HEK293 (cell line): ENCODE results near the gene GSTM1.

Experiments used
- CTCF ChIA-PET: fragments of 350-600 bp; formaldehyde crosslinking; extraction: SDS; loops from one replicate; lab custom pipeline; 2021; ENCODE audit warnings: antibody characterized with exemption; lab: Yijun Ruan, JAX
- POLR2A ChIA-PET: fragments of 300-600 bp; formaldehyde crosslinking; extraction: SDS; loops from one replicate; lab custom pipeline; 2020; ENCODE audit warnings: antibody characterized with exemption, inconsistent platforms; lab: Yijun Ruan, JAX
- H3K27ac ChIP-seq: fragments of 200-500 bp; sonication (Bioruptor generic); 2 replicates; pipeline ENCODE4 v1.5.1; 2014; ENCODE audit warnings: low read depth, low read length, control low read depth, inconsistent platforms; ENCODE audit errors: extremely low read depth
- H3K36me3 ChIP-seq, 2 experiments: fragments of 200-500 bp in 1 of 2; sonication (Bioruptor generic) in 1 of 2; 1 replicate in 1 of 2; 2 replicates in 1 of 2; pipeline ENCODE4 v1.5.1; 2014 to 2017; ENCODE audit warnings: inconsistent platforms in 2 of 2, low read length in 2 of 2; ENCODE audit not compliant: control insufficient read depth in 2 of 2, insufficient read depth in 1 of 2
- H3K4me1 ChIP-seq: fragments of 200-500 bp; sonication (Bioruptor generic); 2 replicates; pipeline ENCODE4 v1.5.1; 2014; ENCODE audit warnings: mild to moderate bottlenecking, low read length, inconsistent platforms; ENCODE audit not compliant: control insufficient read depth, insufficient read depth
- H3K4me3 ChIP-seq: 2 replicates; pipeline ENCODE4 v1.5.1; 2011; ENCODE audit warnings: low read depth, mild to moderate bottlenecking, control low read depth, low read length, moderate library complexity
- H3K9me3 ChIP-seq: fragments of 200-500 bp; sonication (Bioruptor generic); 2 replicates; pipeline ENCODE4 v1.5.1; 2014; ENCODE audit warnings: low read depth, low read length, inconsistent platforms; ENCODE audit not compliant: control insufficient read depth, insufficient read depth
- GFI1B ChIP-seq: fragments of 450-650 bp; formaldehyde crosslinking; IDR thresholded peaks from 2 replicates; pipeline ENCODE4 v1.5.1; 2016; ENCODE audit warnings: missing biosample characterization, missing genetic modification characterization
- GLIS1 ChIP-seq: fragments of 450-650 bp; formaldehyde crosslinking; IDR thresholded peaks from 2 replicates; pipeline ENCODE4 v1.5.1; 2016; ENCODE audit warnings: missing biosample characterization, missing genetic modification characterization
- KLF16 ChIP-seq: fragments of 450-650 bp; formaldehyde crosslinking; IDR thresholded peaks from 2 replicates; pipeline ENCODE4 v1.5.1; 2017; ENCODE audit warnings: missing biosample characterization, missing genetic modification characterization
- YY2 ChIP-seq: fragments of 450-650 bp; formaldehyde crosslinking; IDR thresholded peaks from 2 replicates; pipeline ENCODE4 v1.5.1; 2016; ENCODE audit warnings: missing biosample characterization, missing genetic modification characterization
- ZBTB1 ChIP-seq: fragments of 450-650 bp; formaldehyde crosslinking; IDR thresholded peaks from 2 replicates; pipeline ENCODE4 v1.5.1; 2016; ENCODE audit warnings: missing biosample characterization, missing genetic modification characterization
- ZFP37 ChIP-seq: fragments of 450-650 bp; formaldehyde crosslinking; IDR thresholded peaks from 2 replicates; pipeline ENCODE4 v1.5.1; 2016; ENCODE audit warnings: missing biosample characterization, missing genetic modification characterization
- ZNF114 ChIP-seq: fragments of 450-650 bp; formaldehyde crosslinking; IDR thresholded peaks from 2 replicates; pipeline ENCODE4 v1.5.0; 2017; ENCODE audit warnings: missing biosample characterization, missing genetic modification characterization
- ZNF211 ChIP-seq: fragments of 450-650 bp; formaldehyde crosslinking; IDR thresholded peaks from 2 replicates; pipeline ENCODE4 v1.5.1; 2016; ENCODE audit warnings: low read depth, missing biosample characterization, missing genetic modification characterization
- ZNF341 ChIP-seq: fragments of 450-650 bp; formaldehyde crosslinking; IDR thresholded peaks from 2 replicates; pipeline ENCODE4; 2016; ENCODE audit warnings: low read depth, missing biosample characterization, missing genetic modification characterization
- ZNF426 ChIP-seq: fragments of 450-650 bp; formaldehyde crosslinking; IDR thresholded peaks from 2 replicates; pipeline ENCODE4 v1.5.1; 2017; ENCODE audit warnings: missing biosample characterization, missing genetic modification characterization, mild to moderate bottlenecking, inconsistent platforms, moderate library complexity
- ZNF777 ChIP-seq: fragments of 450-650 bp; formaldehyde crosslinking; IDR thresholded peaks from 2 replicates; pipeline ENCODE4 v1.5.1; 2017; ENCODE audit warnings: missing biosample characterization, missing genetic modification characterization, borderline replicate concordance
- ZSCAN23 ChIP-seq: fragments of 450-650 bp; formaldehyde crosslinking; IDR thresholded peaks from 2 replicates; pipeline ENCODE4 v1.5.1; 2016; ENCODE audit warnings: missing biosample characterization, missing genetic modification characterization
- TF ChIP-seq, protein P1 (sequence below): fragments of 450-650 bp; formaldehyde crosslinking; IDR thresholded peaks from 2 replicates; pipeline ENCODE4; 2016; ENCODE audit warnings: missing biosample characterization, missing genetic modification characterization
- TF ChIP-seq, protein P2 (sequence below): fragments of 450-650 bp; formaldehyde crosslinking; IDR thresholded peaks from 2 replicates; pipeline ENCODE4 v1.5.1; 2016; ENCODE audit warnings: missing biosample characterization, missing genetic modification characterization
- TF ChIP-seq, protein P3 (sequence below): fragments of 450-650 bp; formaldehyde crosslinking; IDR thresholded peaks from 2 replicates; pipeline ENCODE4 v1.5.1; 2016; ENCODE audit warnings: missing biosample characterization, missing genetic modification characterization
- TF ChIP-seq, protein P4 (sequence below): fragments of 450-650 bp; formaldehyde crosslinking; IDR thresholded peaks from 2 replicates; pipeline ENCODE4 v1.5.1; 2016; ENCODE audit warnings: missing biosample characterization, missing genetic modification characterization
- TF ChIP-seq, protein P5 (sequence below): fragments of 450-650 bp; formaldehyde crosslinking; IDR thresholded peaks from 2 replicates; pipeline ENCODE4 v1.5.1; 2016; ENCODE audit warnings: missing biosample characterization, missing genetic modification characterization
- TF ChIP-seq, protein P6 (sequence below): fragments of 450-650 bp; formaldehyde crosslinking; IDR thresholded peaks from 2 replicates; pipeline ENCODE4 v1.5.1; 2016; ENCODE audit warnings: missing biosample characterization, missing genetic modification characterization, low read depth
- TF ChIP-seq, protein P7 (sequence below): fragments of 450-650 bp; formaldehyde crosslinking; IDR thresholded peaks from 2 replicates; pipeline ENCODE4 v1.5.1; 2016; ENCODE audit warnings: missing biosample characterization, missing genetic modification characterization

GSTM1 gene

DNA sequence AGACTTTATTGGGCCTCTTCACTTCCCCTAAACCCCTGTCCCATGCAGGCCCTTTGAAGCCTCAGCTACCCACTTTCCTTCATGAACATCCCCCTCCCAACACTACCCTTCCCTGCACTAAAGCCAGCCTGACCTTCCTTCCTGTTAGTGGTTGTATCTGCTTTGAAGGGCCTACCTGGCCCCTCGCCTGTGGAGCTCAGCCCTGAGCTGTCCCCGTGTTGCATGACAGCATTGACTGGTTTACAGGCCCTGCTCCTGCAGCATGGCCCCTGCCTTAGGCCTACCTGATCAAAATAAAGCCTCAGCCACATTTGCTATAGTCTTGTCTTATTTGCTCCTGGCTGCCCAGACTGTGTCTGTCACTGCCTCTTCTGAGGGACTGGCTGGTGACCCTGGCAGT, 26.2 kb upstream of the GSTM1 start:
- H3K4me1 ChIP-seq, result no peaks in the 10 kb centered on the region
- H3K36me3 ChIP-seq, result no peaks in the 10 kb centered on the region
- no peaks in the 10 kb centered on the region for H3K9me3 ChIP-seq
- POLR2A ChIA-PET, result no interaction called here
- no peak for TF ChIP-seq ZNF114 (tag by site-specific recombination)
- no peak for TF ChIP-seq ZNF211 (tag by site-specific recombination)
- no peak for TF ChIP-seq GFI1B
- TF ChIP-seq YY2 (tag by site-specific recombination), result no peak
- TF ChIP-seq, protein P1, sequence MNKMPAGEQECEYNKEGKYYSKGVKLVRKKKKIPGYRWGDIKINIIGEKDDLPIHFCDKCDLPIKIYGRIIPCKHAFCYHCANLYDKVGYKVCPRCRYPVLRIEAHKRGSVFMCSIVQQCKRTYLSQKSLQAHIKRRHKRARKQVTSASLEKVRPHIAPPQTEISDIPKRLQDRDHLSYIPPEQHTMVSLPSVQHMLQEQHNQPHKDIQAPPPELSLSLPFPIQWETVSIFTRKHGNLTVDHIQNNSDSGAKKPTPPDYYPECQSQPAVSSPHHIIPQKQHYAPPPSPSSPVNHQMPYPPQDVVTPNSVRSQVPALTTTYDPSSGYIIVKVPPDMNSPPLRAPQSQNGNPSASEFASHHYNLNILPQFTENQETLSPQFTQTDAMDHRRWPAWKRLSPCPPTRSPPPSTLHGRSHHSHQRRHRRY (tag by site-specific recombination), result no peak
- TF ChIP-seq, protein P2, sequence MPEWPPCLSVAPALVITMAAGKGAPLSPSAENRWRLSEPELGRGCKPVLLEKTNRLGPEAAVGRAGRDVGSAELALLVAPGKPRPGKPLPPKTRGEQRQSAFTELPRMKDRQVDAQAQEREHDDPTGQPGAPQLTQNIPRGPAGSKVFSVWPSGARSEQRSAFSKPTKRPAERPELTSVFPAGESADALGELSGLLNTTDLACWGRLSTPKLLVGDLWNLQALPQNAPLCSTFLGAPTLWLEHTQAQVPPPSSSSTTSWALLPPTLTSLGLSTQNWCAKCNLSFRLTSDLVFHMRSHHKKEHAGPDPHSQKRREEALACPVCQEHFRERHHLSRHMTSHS, result no peak
- no peak for TF ChIP-seq ZBTB1 (tag by site-specific recombination)
- no peak for TF ChIP-seq ZFP37 (tag by site-specific recombination)
- TF ChIP-seq, protein P3, sequence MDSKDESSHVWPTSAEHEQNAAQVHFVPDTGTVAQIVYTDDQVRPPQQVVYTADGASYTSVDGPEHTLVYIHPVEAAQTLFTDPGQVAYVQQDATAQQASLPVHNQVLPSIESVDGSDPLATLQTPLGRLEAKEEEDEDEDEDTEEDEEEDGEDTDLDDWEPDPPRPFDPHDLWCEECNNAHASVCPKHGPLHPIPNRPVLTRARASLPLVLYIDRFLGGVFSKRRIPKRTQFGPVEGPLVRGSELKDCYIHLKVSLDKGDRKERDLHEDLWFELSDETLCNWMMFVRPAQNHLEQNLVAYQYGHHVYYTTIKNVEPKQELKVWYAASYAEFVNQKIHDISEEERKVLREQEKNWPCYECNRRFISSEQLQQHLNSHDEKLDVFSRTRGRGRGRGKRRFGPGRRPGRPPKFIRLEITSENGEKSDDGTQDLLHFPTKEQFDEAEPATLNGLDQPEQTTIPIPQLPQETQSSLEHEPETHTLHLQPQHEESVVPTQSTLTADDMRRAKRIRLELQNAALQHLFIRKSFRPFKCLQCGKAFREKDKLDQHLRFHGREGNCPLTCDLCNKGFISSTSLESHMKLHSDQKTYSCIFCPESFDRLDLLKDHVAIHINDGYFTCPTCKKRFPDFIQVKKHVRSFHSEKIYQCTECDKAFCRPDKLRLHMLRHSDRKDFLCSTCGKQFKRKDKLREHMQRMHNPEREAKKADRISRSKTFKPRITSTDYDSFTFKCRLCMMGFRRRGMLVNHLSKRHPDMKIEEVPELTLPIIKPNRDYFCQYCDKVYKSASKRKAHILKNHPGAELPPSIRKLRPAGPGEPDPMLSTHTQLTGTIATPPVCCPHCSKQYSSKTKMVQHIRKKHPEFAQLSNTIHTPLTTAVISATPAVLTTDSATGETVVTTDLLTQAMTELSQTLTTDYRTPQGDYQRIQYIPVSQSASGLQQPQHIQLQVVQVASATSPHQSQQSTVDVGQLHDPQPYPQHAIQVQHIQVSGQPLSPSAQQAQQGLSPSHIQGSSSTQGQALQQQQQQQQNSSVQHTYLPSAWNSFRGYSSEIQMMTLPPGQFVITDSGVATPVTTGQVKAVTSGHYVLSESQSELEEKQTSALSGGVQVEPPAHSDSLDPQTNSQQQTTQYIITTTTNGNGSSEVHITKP, result no peak
- no peak for TF ChIP-seq KLF16 (tag by site-specific recombination)
- TF ChIP-seq ZNF341 (tag by site-specific recombination), result no peak
- TF ChIP-seq ZSCAN23 (tag by site-specific recombination), result no peak
- TF ChIP-seq, protein P4, sequence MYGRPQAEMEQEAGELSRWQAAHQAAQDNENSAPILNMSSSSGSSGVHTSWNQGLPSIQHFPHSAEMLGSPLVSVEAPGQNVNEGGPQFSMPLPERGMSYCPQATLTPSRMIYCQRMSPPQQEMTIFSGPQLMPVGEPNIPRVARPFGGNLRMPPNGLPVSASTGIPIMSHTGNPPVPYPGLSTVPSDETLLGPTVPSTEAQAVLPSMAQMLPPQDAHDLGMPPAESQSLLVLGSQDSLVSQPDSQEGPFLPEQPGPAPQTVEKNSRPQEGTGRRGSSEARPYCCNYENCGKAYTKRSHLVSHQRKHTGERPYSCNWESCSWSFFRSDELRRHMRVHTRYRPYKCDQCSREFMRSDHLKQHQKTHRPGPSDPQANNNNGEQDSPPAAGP (tag by site-specific recombination), result no peak
- TF ChIP-seq, protein P5, sequence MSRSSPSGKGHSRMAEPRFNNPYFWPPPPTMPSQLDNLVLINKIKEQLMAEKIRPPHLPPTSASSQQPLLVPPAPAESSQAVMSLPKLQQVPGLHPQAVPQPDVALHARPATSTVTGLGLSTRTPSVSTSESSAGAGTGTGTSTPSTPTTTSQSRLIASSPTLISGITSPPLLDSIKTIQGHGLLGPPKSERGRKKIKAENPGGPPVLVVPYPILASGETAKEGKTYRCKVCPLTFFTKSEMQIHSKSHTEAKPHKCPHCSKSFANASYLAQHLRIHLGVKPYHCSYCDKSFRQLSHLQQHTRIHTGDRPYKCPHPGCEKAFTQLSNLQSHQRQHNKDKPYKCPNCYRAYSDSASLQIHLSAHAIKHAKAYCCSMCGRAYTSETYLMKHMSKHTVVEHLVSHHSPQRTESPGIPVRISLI, result no peak
- TF ChIP-seq, protein P6, sequence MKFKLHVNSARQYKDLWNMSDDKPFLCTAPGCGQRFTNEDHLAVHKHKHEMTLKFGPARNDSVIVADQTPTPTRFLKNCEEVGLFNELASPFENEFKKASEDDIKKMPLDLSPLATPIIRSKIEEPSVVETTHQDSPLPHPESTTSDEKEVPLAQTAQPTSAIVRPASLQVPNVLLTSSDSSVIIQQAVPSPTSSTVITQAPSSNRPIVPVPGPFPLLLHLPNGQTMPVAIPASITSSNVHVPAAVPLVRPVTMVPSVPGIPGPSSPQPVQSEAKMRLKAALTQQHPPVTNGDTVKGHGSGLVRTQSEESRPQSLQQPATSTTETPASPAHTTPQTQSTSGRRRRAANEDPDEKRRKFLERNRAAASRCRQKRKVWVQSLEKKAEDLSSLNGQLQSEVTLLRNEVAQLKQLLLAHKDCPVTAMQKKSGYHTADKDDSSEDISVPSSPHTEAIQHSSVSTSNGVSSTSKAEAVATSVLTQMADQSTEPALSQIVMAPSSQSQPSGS, result no peak
- TF ChIP-seq GLIS1, result no peak
- TF ChIP-seq ZNF777 (tag by site-specific recombination), result no peak
- no peak for TF ChIP-seq ZNF426 (tag by site-specific recombination)
- TF ChIP-seq, protein P7, sequence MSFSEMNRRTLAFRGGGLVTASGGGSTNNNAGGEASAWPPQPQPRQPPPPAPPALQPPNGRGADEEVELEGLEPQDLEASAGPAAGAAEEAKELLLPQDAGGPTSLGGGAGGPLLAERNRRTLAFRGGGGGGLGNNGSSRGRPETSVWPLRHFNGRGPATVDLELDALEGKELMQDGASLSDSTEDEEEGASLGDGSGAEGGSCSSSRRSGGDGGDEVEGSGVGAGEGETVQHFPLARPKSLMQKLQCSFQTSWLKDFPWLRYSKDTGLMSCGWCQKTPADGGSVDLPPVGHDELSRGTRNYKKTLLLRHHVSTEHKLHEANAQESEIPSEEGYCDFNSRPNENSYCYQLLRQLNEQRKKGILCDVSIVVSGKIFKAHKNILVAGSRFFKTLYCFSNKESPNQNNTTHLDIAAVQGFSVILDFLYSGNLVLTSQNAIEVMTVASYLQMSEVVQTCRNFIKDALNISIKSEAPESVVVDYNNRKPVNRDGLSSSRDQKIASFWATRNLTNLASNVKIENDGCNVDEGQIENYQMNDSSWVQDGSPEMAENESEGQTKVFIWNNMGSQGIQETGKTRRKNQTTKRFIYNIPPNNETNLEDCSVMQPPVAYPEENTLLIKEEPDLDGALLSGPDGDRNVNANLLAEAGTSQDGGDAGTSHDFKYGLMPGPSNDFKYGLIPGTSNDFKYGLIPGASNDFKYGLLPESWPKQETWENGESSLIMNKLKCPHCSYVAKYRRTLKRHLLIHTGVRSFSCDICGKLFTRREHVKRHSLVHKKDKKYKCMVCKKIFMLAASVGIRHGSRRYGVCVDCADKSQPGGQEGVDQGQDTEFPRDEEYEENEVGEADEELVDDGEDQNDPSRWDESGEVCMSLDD, result no peak
- TF ChIP-seq, all 188 proteins: peak for 0
- CTCF ChIA-PET, result interaction anchor here (0.7 to 5.8 kb wide), 4 partner anchors 17 to 323 kb away, joined by 3 to 27 read pairs (median 3); partner anchors contain the start of gene AHCYL1
- no peak overlapping the region for H3K27ac ChIP-seq
- H3K4me3 ChIP-seq, result no peak overlapping the region
